GM10847 (cell line): ENCODE measurements around the gene PLEKHA1.

Experiments used
- POLR2A ChIP-seq: IDR thresholded peaks from 2 replicates; pipeline ENCODE4 v1.6.1; 2011; ENCODE audit not compliant: insufficient read length; ENCODE audit errors: extremely low read depth

Gene PLEKHA1

GRCh38 chr10:122457934-122458333 is 83.4 kb downstream of the PLEKHA1 start:
- no peak for TF ChIP-seq POLR2A

- TF ChIP-seq POLR2A = no peak
Measured at GRCh38 chr10:122458693-122459092, 84.2 kb downstream of the PLEKHA1 start.

DNA sequence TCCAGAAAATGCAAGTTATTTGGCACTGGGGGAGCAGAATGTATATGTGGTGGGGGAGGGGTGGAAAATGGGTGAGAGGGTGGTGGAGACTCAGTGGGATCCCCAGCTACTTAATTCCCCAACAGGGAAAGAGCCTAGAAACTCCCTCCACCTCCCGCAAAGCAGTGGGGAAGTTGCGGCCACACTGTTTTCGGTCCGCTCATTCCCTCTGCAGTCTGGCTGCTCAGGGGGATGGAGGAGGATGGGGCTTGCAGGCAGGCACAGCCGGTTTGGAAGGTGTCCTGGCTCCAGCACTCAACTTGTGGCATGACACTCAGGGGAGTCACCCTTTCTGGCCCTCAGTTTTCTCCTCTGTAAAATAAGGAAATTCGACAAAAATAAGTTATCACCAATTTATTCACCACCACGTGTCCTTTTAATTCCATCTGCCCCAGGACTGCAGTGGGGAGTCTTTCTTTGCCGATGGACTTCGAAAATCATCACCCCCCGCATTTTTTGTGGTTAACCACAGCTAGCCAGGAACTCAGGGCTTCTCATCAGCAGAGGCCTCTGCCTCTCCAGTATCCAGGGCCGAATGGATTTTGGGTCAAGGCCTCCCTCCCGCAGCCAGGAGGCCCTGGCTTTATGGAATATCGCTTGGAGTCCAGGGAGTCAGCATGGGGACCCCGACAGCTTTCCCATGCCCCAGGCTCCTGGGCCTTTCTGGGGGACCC is 85.2 kb downstream of the PLEKHA1 start:
- TF ChIP-seq POLR2A = no peak

GRCh38 chr10:122460891-122461293 is 86.4 kb downstream of the PLEKHA1 start:
- no peak for TF ChIP-seq POLR2A

DNA sequence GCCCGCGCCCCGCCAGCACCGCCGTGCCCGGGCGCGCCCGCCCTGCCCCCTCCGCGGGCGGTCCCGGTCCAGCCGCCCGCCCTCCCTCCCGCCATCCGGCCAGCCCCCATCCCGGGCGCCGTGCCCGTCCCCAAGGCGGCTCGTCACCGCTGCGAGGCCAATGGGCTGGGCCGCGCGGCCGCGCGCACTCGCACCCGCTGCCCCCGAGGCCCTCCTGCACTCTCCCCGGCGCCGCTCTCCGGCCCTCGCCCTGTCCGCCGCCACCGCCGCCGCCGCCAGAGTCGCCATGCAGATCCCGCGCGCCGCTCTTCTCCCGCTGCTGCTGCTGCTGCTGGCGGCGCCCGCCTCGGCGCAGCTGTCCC is 86.8 kb downstream of the PLEKHA1 start, which contains the start of gene HTRA1:
Gene HTRA1, plus strand, starts transcription at position 187 of the 362 bp plus-strand sequence. Its CDS starts 100 bp downstream, at position 287.
- TF ChIP-seq POLR2A = no peak

DNA sequence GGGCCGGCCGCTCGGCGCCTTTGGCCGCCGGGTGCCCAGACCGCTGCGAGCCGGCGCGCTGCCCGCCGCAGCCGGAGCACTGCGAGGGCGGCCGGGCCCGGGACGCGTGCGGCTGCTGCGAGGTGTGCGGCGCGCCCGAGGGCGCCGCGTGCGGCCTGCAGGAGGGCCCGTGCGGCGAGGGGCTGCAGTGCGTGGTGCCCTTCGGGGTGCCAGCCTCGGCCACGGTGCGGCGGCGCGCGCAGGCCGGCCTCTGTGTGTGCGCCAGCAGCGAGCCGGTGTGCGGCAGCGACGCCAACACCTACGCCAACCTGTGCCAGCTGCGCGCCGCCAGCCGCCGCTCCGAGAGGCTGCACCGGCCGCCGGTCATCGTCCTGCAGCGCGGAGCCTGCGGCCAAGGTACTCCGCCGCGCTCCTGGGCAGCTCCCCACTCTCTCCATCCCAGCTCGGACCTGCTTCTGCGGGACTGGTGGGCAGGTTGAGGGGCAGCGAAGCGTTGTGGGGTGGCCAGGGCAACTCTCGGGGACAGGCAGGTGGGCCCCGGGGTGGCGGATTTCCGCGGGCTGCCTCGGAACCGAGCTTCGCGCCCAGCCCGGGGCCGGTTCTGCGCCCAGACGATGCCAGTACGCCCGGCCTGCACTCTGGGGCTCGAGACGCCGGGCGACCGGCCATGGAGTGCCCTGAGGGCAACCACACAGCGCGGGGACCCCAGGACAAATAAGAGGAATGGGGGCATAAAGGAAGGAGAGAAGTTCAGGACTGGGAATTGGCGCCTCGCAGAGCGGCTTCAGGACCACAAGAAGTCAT is 87.4 kb downstream of the PLEKHA1 start:
- TF ChIP-seq POLR2A = no peak

- TF ChIP-seq POLR2A = no peak
Measured at GRCh38 chr10:122462533-122463465, 88.3 kb downstream of the PLEKHA1 start.

DNA sequence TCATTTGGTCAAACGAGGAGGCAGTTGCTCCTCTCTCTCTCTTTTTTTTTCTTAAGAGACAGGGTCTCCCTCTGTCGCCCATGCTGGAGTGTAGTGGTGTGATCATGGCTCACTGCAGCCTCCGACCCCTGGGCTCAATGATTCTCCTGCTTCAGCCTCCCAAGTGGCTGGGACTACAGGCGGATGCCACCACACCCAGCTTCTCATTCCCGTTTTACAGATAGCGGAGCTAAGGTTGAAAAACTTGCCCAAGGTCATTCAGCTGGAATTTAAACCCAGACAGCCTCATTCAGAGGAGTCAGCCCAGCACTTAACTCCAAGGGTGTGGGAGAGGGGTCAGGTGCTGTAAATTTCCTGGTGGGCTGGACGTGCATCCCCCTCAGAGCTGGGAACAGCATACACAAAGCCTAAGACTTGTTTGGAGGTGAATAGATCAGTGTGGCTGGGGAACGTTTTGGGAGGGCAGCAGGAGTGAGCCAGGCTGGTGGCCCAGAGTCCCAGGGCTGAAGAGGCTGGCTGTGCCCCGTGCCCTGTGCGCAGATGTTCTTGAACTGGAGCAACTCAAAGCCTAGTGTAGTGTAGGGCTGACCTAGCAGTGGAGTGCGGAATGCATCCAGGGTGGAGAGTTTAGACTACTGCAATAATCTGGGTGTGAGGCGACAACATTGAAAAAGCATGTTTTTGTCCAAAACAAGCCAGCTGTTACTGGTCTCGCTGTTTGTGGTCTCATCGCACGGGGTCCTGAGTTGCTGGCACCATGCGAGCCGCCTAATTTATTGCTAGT is 89.2 kb downstream of the PLEKHA1 start:
- TF ChIP-seq POLR2A = no peak

GRCh38 chr10:122464250-122464510 is 89.7 kb downstream of the PLEKHA1 start:
- TF ChIP-seq POLR2A = no peak

DNA sequence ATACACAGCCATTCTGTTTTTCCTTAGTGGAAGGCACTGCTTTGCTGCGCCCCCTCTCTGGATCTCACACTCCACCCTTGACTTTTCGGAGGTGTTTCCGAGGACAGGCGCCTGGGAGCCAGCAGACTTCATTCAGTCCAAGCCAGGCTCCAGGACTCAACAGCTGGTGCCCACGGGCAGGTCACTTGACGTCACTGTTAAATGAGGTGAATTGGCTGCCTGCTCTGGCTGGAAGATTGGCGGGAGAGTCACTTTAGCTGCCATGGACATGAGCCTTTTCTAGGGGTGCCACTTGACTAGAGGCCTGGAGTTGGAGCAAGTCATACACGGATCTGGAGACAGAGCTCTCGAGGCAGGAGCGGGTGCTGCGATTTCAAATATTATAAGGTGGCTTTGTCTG is 90.1 kb downstream of the PLEKHA1 start:
- no peak for TF ChIP-seq POLR2A

DNA sequence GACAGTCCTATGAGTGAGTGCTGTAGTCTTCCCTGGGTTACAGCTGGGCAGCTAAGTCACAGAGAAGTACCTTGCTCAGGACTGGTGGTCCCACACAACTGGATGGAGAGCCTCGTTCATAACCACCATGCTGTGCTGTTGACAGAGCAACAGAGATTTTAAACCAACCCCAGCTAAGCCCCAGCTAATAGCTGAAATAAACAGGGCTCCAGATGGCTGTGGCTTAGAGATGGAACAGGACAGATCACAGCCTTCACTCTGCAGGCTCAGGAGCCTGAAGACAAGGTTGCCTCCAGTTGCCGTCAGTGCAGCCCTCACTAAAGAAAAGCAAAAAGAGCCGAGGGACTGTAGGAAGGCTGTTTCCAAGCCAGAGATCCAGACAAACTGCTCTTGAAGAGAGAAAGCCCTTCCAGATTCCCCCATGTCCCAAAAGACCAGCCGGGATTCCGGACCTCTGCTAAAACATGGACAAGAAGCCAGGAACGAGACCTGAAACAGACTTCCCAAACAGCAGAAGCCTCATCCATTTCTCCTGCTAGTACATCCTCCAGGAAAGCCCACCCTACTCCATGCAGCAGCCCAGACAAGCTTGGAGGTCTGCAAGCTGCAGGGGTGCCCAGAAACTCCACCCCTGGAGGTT is 91.0 kb downstream of the PLEKHA1 start:
- TF ChIP-seq POLR2A = no peak

- no peak for TF ChIP-seq POLR2A
Measured at GRCh38 chr10:122466951-122467381, 92.5 kb downstream of the PLEKHA1 start.

GRCh38 chr10:122467701-122468100 is 93.2 kb downstream of the PLEKHA1 start:
- no peak for TF ChIP-seq POLR2A

DNA sequence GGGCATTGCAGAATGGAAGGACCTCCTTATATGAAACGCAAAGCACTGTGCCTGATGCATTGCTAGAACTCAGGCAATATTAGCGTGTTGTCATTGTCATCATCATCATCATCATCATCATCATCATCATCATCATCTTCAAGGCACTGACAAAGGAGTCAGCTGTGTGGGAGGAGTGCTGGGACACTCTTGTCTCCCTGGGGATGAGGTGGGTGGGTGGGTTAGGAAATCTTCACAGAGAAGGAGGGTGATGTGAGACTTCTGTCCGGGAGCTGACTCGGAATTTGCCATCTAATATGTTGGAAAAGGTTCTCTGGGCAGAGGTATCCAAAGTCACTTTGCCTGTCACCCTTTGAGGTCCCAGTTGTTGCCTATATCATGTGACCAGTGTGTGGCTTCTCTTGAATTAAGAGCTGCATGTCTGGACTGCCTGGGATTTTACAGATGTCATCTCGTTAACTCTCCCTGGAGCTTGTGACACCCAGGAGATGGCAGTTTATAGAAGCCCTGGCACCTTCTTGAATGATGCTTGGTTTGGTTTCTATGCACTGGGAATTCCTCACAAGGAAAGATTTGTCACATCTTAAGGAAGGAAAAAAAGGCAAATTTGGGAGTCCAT is 93.9 kb downstream of the PLEKHA1 start:
- TF ChIP-seq POLR2A = no peak
